Measurements from ENCODE around the gene RPS4Y2.

DNA sequence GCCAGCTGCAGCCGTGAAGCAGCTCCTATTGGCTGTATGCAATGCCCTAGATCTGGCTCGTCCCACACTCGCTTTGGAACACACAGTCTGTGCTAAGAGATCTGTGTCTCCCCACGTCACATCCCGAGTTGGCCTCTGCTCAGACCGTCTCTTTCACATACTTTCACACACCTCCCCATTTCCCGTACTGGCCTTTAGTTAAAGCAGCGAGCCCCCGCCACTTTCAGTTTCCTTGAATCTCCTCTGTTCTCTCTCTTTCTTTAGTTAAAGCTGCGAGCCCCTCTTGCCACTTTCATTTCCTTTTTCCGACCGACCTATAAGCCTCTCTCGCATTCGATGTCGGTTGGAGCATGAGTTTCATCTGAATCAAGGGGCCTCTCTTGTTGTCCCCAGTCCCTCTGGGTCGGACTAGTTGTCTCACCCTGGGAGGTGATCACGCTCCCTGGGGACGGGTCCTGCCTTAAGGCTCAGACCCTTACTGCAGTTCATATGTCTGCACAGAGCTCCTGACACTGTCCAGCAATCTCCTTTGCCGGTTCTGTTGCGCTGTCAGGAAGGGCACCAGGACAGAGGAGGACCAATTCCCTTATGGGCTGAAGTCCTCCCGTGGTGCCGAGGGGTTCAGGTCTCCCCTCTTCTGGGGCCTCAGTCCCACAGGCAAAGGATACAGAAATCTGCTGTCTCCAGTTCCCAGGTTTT is 42.6 kb downstream of the RPS4Y2 start:
- TF ChIP-seq, protein P1, sequence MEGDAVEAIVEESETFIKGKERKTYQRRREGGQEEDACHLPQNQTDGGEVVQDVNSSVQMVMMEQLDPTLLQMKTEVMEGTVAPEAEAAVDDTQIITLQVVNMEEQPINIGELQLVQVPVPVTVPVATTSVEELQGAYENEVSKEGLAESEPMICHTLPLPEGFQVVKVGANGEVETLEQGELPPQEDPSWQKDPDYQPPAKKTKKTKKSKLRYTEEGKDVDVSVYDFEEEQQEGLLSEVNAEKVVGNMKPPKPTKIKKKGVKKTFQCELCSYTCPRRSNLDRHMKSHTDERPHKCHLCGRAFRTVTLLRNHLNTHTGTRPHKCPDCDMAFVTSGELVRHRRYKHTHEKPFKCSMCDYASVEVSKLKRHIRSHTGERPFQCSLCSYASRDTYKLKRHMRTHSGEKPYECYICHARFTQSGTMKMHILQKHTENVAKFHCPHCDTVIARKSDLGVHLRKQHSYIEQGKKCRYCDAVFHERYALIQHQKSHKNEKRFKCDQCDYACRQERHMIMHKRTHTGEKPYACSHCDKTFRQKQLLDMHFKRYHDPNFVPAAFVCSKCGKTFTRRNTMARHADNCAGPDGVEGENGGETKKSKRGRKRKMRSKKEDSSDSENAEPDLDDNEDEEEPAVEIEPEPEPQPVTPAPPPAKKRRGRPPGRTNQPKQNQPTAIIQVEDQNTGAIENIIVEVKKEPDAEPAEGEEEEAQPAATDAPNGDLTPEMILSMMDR (IDR thresholded peaks at IDR 0.05; ENCODE audit: low read depth, low read length, poor library complexity, severe bottlenecking): no peak
- TF ChIP-seq EZH2phosphoT487 (IDR thresholded peaks at IDR 0.05; ENCODE audit: borderline replicate concordance, low read length): no peak
